ENCODE results near the gene RTN4RL1.

GRCh38 chr17:2070241-2071023, 45.3 kb upstream of the RTN4RL1 start:
- TF ChIP-seq SP2 (tag by site-specific recombination; IDR thresholded peaks at IDR 0.05) (no peak), ATF2 (tag by site-specific recombination; IDR thresholded peaks at IDR 0.05; ENCODE audit: low read depth) (no peak), YY1 (tag by site-specific recombination; IDR thresholded peaks at IDR 0.05) (no peak), CTCF (tag by site-specific recombination; IDR thresholded peaks at IDR 0.05) (no peak), ZNF2 (tag by site-specific recombination; IDR thresholded peaks at IDR 0.05) (no peak), ZNF138 (tag by site-specific recombination; IDR thresholded peaks at IDR 0.05; ENCODE audit: borderline replicate concordance) (no peak), ZBTB1 (tag by site-specific recombination; IDR thresholded peaks at IDR 0.05) (no peak), REST (tag by site-specific recombination; IDR thresholded peaks at IDR 0.05) (no peak), SP7 (tag by site-specific recombination; IDR thresholded peaks at IDR 0.05) (no peak), RBAK (tag by site-specific recombination; IDR thresholded peaks at IDR 0.05) (no peak), ZBTB17 (tag by site-specific recombination; IDR thresholded peaks at IDR 0.05) (no peak), ZNF404 (tag by site-specific recombination; IDR thresholded peaks at IDR 0.05) (no peak), ZNF26 (tag by site-specific recombination; IDR thresholded peaks at IDR 0.05) (no peak), INSM2 (tag by site-specific recombination; IDR thresholded peaks at IDR 0.05) (no peak)

All from HEK293 (cell line).